HG03439 (cell line): ENCODE results near the gene PPP1R3E.
"Not testable (repeated sequence)": the region's sequence is repeated elsewhere in the genome, so short reads cannot be mapped to it uniquely, and the experiment has no call there.

ENCODE experiments used
- ATAC-seq: cut with Tn5 transposase; IDR thresholded peaks from one replicate; pipeline ENCODE4 v1.9.1; 2021; ENCODE audit warnings: mild to moderate bottlenecking, moderate library complexity; ENCODE audit not compliant: unreplicated experiment

Gene PPP1R3E, protein sequence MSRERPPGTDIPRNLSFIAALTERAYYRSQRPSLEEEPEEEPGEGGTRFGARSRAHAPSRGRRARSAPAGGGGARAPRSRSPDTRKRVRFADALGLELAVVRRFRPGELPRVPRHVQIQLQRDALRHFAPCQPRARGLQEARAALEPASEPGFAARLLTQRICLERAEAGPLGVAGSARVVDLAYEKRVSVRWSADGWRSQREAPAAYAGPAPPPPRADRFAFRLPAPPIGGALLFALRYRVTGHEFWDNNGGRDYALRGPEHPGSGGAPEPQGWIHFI

GRCh38 chr14:23302290-23303225 lies at the start of gene PPP1R3E:
Gene PPP1R3E, minus strand, starts transcription at chr14:23302859. Its CDS starts 283 bp downstream, at chr14:23302576.
- peak; percentile 35 for ATAC-seq

GRCh38 chr14:23351681-23352505 lies 49.2 kb upstream of the PPP1R3E start:
- no peak for ATAC-seq

- ATAC-seq: no peak
These were observed 46.6 kb upstream of the PPP1R3E start for GRCh38 chr14:23349156-23349845.

DNA sequence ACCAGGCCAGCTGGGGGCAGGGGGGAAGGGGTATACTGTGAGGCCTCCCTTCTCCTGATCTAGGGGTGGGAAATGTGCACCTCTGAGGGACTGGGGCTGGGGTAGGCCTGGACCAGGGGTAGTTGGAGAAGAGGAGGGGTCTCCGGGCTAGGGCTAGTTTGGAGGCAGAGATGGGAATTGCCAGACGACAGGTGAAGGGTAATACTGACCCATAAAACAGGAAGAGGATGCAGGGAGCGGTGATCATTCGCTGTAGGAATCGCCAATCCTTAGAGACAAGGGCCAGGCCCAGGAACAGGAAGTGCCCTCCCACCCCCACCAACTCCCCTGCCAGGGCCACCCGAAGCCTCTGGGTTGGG lies 45.6 kb upstream of the PPP1R3E start:
- no peak for ATAC-seq

DNA sequence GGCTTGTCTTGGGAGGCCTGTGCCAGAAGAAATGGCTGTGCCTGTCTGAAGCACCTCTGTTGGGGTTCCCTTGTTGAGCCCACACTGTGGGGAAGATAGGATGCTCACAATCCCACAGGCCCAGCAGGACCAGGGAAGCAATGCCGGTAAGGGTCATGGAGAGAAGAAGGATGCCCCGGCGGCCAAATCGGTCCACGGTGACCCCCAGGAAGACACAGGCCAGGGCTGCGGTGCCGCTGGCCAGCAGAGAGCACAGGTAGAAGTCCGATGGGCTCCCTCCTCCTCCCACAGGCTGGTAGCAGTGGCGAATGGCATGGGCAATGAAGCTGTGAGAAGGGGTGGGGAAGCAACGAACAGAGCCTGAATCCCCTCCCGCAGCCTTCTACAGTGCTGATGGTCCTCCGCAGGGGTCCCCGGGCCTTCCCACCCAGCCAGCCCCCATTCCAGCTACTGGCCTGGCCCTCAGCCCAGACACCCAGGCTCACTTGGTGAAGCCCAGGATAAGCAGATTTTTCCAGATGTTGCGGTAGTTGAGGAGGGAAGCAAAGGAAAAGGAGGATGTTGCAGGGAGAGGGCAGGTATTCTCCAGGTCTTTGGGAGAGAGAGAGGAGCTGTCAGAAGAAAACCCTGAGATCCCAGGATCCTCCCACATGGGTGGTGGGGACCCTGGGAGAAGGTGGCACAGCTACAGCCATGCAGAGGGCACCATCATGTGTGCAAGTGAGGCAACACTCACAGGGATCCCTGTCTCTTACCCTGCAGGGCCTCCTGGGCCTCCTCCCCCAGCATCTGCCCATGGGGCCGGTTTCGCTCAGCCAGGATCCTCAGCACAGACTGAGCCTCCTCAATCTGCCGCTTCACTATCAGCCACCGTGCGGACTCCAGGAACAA lies 45.0 kb upstream of the PPP1R3E start:
- ATAC-seq: no peak

DNA sequence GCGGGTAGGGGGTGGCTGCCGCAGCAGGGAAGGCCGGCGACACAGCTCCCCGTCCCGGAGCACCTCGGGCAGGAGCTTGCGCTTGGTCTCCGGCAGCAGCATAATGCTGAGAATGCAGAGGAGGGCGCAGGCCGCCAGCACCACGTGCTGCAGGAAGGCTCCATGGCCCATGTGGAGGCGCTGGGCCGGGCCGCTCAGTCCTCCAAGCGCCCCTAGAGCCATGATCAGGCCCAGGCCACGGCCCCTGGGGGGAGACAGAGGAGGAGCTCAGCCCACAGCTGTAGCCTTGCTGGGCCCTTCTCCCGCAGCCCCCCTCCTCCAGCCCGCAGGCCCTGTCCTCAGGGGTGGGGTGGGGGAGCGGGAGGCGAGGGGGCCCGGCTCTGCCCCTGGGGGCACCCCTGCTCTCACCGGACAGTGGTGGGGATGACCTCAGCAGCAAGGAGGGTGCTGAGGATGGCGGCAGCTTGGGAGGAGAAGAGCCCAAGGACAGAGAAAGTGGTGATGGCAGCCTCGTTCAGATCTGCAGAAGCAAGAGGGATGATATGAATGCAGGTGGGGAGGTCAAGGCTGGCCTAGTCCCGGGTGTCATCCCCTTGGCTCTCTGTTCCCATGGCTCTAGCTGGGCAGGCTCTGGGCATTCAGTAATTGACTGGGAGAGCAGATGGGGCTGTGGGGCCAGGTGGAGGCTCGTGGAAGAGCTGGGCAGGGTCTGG lies 44.2 kb upstream of the PPP1R3E start:
- no peak for ATAC-seq

- no peak for ATAC-seq
These were observed 43.5 kb upstream of the PPP1R3E start for GRCh38 chr14:23345987-23346692.

GRCh38 chr14:23344481-23344880 lies 41.8 kb upstream of the PPP1R3E start:
- ATAC-seq: no peak

DNA sequence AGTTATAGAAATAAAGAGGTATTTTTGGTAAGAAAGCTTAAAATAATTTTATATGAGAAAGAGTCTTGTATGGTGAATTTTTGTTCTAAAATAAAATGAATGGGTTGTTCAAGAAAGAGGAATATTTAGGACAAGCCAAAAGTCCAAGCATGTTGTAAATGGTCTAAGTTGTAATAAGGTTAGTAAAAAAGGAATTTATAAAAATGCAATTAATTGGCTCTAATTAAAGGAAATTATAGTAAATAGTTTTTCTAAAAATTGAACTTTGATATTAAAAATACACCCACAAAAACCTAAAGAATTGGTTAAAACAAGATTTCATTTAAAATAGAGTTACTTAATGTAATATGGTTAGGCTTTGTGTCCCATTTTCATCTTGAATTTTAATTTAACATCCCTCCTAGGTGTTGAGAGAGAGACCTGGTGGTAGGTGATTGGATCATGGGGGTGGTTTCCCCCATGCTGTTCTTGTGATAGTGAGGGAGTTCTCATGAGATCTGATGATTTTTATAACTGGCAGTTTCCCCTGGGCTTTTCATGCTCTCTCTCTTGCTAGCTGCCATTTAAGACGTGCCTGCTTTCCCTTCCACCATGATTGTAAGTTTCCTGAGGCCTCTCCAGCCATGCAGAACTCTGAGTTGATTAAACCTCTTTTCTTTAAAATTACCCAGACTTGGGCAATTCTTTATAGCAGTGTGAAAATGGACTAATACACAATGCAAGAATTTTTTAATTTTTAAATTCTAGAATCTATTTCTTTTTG lies 37.0 kb upstream of the PPP1R3E start:
- ATAC-seq: no peak

GRCh38 chr14:23335623-23336022 lies 33.0 kb upstream of the PPP1R3E start:
- no peak for ATAC-seq

- peak; percentile 61 for ATAC-seq
These were observed 25.5 kb upstream of the PPP1R3E start for GRCh38 chr14:23327947-23328744.

DNA sequence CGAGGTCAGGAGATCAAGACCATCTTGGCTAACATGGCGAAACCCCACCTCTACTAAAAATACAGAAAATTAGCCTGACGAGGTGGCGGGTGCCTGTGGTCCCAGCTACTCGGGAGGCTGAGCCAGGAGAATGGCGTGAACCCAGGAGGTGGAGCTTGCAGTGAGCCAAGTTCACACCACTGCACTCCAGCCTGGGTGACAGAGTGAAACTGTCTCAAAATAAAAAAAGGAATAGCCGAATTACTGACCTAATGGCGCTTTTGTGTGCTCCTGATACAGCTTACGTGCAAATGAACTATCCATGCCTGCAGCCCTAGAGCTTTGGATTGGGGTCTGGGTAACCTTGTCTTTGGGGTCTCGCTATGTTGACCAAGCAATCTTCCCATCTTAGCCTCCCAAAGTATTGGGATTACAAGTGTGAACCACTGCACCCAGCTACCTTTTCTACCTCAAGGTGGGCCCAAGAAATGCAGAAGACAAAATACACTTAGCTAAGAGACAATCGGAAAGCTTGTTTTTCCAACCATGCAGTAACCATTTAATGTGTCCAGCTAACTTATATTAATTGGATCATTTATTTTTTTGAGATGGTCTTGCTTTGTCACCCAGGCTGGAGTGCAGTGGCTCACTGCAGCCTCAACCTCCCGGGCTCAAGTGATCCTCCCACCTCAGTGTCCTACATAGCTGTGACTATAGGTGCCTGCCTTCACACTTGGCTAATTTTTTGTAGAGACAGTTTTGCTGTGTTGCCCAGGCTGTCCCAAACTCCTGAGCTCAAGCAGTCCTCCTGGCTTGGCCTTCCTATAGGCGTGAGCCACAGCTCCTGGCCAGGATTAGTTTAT lies 24.1 kb upstream of the PPP1R3E start:
- ATAC-seq: no peak

- not testable (repeated sequence) for ATAC-seq
These were observed 23.1 kb upstream of the PPP1R3E start for GRCh38 chr14:23325746-23326145.

DNA sequence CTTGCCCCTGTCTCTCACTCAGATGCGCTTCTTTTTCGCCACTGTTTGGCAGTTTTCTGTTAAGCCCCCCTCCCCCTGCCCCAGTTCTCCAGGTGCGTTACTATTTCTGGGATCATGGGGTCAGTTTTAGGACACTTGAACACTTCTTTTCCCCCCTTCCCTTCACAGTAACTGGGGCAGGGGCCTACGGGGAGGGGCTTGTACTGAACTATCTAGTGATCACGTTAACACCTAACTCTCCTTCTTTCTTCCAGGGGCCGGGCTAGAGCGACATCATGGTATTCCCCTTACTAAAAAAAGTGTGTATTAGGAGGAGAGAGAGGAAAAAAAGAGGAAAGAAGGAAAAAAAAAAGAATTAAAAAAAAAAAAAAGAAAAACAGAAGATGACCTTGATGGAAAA lies 22.3 kb upstream of the PPP1R3E start:
- ATAC-seq: no peak

DNA sequence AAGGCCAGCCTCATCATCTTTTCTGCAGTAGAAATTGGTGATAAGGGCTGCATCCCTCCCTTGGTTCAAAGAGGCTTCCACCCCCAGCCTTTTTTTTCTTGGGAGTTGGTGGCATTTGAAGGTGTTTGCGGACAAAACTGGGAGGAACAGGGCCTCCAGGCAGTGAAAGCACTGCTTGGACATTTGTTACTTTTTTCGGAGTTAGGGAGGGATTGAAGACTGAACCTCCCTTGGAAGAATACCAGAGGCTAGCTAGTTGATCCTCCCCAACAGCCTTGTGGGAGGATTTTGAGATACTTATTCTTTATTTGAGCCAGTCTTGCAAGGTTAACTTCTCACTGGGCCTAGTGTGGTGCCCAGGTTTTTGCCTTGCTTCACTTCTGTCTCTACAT lies 21.8 kb upstream of the PPP1R3E start:
- ATAC-seq: no peak

DNA sequence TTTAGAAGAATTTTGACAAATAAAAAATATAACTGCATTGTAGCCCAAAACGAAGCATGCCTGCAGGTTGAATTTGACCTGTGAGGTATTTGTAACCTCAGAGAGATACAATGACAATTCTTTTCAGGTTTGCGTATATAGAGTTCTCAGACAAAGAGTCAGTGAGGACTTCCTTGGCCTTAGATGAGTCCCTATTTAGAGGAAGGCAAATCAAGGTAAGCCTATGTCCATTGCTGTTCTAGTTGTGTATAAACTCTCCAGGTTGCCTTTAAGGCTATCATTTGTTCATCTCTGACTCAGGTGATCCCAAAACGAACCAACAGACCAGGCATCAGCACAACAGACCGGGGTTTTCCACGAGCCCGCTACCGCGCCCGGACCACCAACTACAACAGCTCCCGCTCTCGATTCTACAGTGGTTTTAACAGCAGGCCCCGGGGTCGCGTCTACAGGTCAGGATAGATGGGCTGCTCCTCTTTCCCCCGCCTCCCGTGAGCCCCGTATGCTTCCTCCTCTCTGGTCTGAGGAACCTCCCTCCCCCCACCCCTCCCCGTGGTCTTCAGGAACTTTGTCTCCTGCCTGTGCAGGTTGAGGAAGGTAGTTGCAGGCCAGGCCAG lies 21.3 kb upstream of the PPP1R3E start:
- no peak for ATAC-seq
